ENCODE measurements around the gene SAT1. TPM values are rescaled to one million over a fixed set of nuclear protein-coding genes. Genes with fewer than 3 reads are reported as not detected.
A peak's percentile ranks its signal among the peaks of the same experiment; 100 is the strongest.
"Not testable (repeated sequence)": the region's sequence is repeated elsewhere in the genome, so short reads cannot be mapped to it uniquely, and the experiment has no call there.

SAT1 gene
- total and polyA plus RNA-seq, 9 donors, result 32.0 to 77.8 (median 41.0) TPM

- 88% methylated on average over 4 of the region's 7 CpGs for WGBS (ENCODE audit: insufficient coverage)
- not testable (repeated sequence) for H3K27me3 ChIP-seq (ENCODE audit: control insufficient read depth, insufficient read depth, low read length); DNase-seq; H3K27ac ChIP-seq (ENCODE audit: low read length); H3K9me3 ChIP-seq (replicated peaks; ENCODE audit: control insufficient read depth, low read depth, low read length); H3K4me1 ChIP-seq (ENCODE audit: control insufficient read depth, insufficient read depth, low read length); H3K4me3 ChIP-seq (ENCODE audit: low read length); H3K36me3 ChIP-seq (ENCODE audit: control insufficient read depth, insufficient read depth, low read length)
These were observed 11.9 kb upstream of the SAT1 start for GRCh38 chrX:23771086-23771485.

- Histone ChIP-seq H3K36me3 (ENCODE audit: control insufficient read depth, insufficient read depth, low read length) (no peaks in the 10 kb centered on the region), H3K27ac (ENCODE audit: low read length) (peak overlapping the region; percentile 38), H3K4me3 (ENCODE audit: low read length) (no peak overlapping the region), H3K9me3 (replicated peaks; ENCODE audit: control insufficient read depth, low read depth, low read length) (no peaks in the 10 kb centered on the region), H3K4me1 (ENCODE audit: control insufficient read depth, insufficient read depth, low read length) (no peaks in the 10 kb centered on the region), H3K27me3 (ENCODE audit: control insufficient read depth, insufficient read depth, low read length) (no peaks in the 10 kb centered on the region)
- DNase-seq, result peak; percentile 51
- no CpG with 5 or more reads among the region's 3 CpGs for whole genome bisulfite sequencing (ENCODE audit: insufficient coverage)
These were observed 9.3 kb upstream of the SAT1 start for GRCh38 chrX:23773601-23774175.

DNA sequence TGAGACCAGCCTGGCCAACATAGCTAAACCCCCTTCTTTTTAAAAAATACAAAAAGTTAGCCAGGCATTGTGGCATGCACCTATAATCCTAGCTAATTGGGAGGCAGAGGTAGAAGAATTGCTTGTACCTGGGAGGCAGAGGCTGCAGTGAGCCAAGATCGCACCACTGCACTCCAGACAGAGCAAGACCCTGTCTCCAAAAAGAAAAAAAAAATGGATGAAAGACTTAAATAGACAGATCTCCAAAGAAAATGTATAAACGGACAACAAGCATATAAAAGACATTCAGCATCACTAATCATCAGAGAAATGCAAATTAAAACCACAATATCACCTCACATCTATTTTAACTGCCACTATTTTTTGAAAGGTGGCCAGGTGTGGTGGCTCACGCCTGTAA, 6.6 kb upstream of the SAT1 start:
- no peak for DNase-seq
- Histone ChIP-seq H3K9me3 (replicated peaks; ENCODE audit: control insufficient read depth, low read depth, low read length) (no peaks in the 10 kb centered on the region), H3K4me3 (ENCODE audit: low read length) (no peak overlapping the region), H3K4me1 (ENCODE audit: control insufficient read depth, insufficient read depth, low read length) (no peaks in the 10 kb centered on the region), H3K27ac (ENCODE audit: low read length) (no peak overlapping the region), H3K27me3 (ENCODE audit: control insufficient read depth, insufficient read depth, low read length) (no peaks in the 10 kb centered on the region), H3K36me3 (ENCODE audit: control insufficient read depth, insufficient read depth, low read length) (no peaks in the 10 kb centered on the region)
- WGBS (ENCODE audit: insufficient coverage), result no CpG with 5 or more reads among the region's 3 CpGs

GRCh38 chrX:23779025-23779424, 3.9 kb upstream of the SAT1 start:
- H3K36me3 ChIP-seq (ENCODE audit: control insufficient read depth, insufficient read depth, low read length), result no peaks in the 10 kb centered on the region
- 76% methylated on average over 3 of the region's 4 CpGs for whole genome bisulfite sequencing (ENCODE audit: insufficient coverage)
- H3K4me3 ChIP-seq (ENCODE audit: low read length), result no peak overlapping the region
- H3K4me1 ChIP-seq (ENCODE audit: control insufficient read depth, insufficient read depth, low read length), result peaks cover 3% of the 10 kb centered on the region
- H3K27ac ChIP-seq (ENCODE audit: low read length), result no peak overlapping the region
- DNase-seq, result no peak
- peaks cover 6% of the 10 kb centered on the region for H3K27me3 ChIP-seq (ENCODE audit: control insufficient read depth, insufficient read depth, low read length)
- no peaks in the 10 kb centered on the region for H3K9me3 ChIP-seq (replicated peaks; ENCODE audit: control insufficient read depth, low read depth, low read length)

DNA sequence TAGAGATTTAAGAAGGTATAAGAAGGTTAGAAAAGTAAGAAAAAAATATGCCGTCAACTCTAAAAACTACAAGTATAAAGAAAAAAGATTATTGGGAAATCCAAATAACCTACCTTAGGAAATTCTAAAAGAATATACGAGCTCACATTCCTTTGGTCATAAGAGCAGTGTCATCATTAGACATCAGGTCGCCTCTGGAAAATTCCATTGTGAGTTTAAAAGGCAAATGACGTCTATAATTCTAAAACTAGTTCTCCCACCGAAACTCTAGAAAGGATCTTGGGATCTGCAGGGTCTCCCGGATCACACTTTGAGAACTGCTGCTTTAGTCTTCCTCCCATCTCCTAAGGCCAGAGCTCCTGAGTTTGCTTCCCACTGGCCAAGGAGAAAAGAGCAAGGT, 518 bp upstream of the SAT1 start:
- Histone ChIP-seq H3K27ac (ENCODE audit: low read length) (peak overlapping the region; percentile 35), H3K36me3 (ENCODE audit: control insufficient read depth, insufficient read depth, low read length) (no peaks in the 10 kb centered on the region), H3K4me1 (ENCODE audit: control insufficient read depth, insufficient read depth, low read length) (peaks cover 3% of the 10 kb centered on the region), H3K27me3 (ENCODE audit: control insufficient read depth, insufficient read depth, low read length) (peaks cover 6% of the 10 kb centered on the region), H3K4me3 (ENCODE audit: low read length) (peak overlapping the region; percentile 19), H3K9me3 (replicated peaks; ENCODE audit: control insufficient read depth, low read depth, low read length) (no peaks in the 10 kb centered on the region)
- no peak for DNase-seq
- WGBS (ENCODE audit: insufficient coverage), result 0% methylated on average over 1 of the region's 6 CpGs

DNA sequence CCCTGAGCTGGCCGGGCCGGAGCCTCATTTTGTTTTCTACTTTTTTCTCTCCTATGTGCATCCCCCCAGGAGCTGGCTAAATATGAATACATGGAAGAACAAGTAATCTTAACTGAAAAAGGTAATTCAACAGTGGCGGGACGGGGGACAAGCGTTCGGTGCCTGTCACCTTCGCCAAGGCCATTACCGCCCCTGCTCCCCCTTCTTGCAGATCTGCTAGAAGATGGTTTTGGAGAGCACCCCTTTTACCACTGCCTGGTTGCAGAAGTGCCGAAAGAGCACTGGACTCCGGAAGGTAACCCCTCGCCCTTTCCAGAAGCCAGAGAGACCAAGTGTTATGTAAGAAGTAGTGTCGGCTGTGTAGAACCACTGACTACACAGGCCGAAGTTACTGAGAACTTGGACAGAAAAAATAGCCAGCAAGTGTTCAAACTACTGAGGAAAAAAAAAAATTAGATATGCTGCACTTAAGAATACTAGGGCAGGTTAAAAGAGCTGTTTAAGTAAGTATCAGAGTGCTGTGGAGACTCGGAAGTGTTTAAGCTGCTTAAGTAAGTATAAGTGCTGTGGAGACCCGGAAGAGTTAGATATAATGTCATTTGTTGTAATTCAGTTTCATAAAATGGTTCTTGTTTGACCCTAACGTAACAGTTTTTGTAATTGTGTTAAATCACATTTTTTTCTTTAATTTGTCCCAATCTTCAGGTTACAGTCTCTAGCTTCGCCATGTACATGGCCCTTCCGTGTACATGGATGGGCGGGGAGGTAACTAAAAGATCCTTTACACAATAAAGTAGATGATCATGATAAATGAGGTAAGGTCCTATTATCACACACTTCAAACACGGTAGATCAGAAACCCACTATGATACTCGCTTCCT, 856 bp downstream of the SAT1 start:
- H3K36me3 ChIP-seq (ENCODE audit: control insufficient read depth, insufficient read depth, low read length), result no peaks in the 10 kb centered on the region
- no peaks in the 10 kb centered on the region for H3K9me3 ChIP-seq (replicated peaks; ENCODE audit: control insufficient read depth, low read depth, low read length)
- peaks cover 3% of the 10 kb centered on the region for H3K4me1 ChIP-seq (ENCODE audit: control insufficient read depth, insufficient read depth, low read length)
- H3K27ac ChIP-seq (ENCODE audit: low read length), result peak overlapping the region; percentile 90
- no peak for DNase-seq
- WGBS (ENCODE audit: insufficient coverage), result 36% methylated on average over 7 of the region's 21 CpGs
- H3K4me3 ChIP-seq (ENCODE audit: low read length), result peak overlapping the region; percentile 75
- H3K27me3 ChIP-seq (ENCODE audit: control insufficient read depth, insufficient read depth, low read length), result peaks cover 6% of the 10 kb centered on the region

GRCh38 chrX:23784470-23785331, 1.7 kb downstream of the SAT1 start:
- WGBS (ENCODE audit: insufficient coverage), result 59% methylated on average over 3 of the region's 8 CpGs
- Histone ChIP-seq H3K27ac (ENCODE audit: low read length) (peak overlapping the region; percentile 90), H3K4me3 (ENCODE audit: low read length) (peak overlapping the region; percentile 75), H3K4me1 (ENCODE audit: control insufficient read depth, insufficient read depth, low read length) (peaks cover 3% of the 10 kb centered on the region), H3K27me3 (ENCODE audit: control insufficient read depth, insufficient read depth, low read length) (peaks cover 8% of the 10 kb centered on the region), H3K36me3 (ENCODE audit: control insufficient read depth, insufficient read depth, low read length) (no peaks in the 10 kb centered on the region), H3K9me3 (replicated peaks; ENCODE audit: control insufficient read depth, low read depth, low read length) (no peaks in the 10 kb centered on the region)
- DNase-seq, result peak; percentile 40

DNA sequence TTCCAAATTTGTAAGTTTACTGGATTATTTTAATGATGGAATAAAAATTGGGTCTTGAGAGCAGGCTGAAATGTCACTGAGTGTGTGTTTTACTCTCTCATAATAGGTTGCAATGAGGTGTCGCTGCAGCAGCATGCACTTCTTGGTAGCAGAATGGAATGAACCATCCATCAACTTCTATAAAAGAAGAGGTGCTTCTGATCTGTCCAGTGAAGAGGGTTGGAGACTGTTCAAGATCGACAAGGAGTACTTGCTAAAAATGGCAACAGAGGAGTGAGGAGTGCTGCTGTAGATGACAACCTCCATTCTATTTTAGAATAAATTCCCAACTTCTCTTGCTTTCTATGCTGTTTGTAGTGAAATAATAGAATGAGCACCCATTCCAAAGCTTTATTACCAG, 2.6 kb downstream of the SAT1 start:
- no peak for DNase-seq
- Histone ChIP-seq H3K4me1 (ENCODE audit: control insufficient read depth, insufficient read depth, low read length) (peaks cover 3% of the 10 kb centered on the region), H3K36me3 (ENCODE audit: control insufficient read depth, insufficient read depth, low read length) (no peaks in the 10 kb centered on the region), H3K27ac (ENCODE audit: low read length) (no peak overlapping the region), H3K9me3 (replicated peaks; ENCODE audit: control insufficient read depth, low read depth, low read length) (no peaks in the 10 kb centered on the region), H3K4me3 (ENCODE audit: low read length) (no peak overlapping the region), H3K27me3 (ENCODE audit: control insufficient read depth, insufficient read depth, low read length) (peaks cover 11% of the 10 kb centered on the region)
- no CpG with 5 or more reads among the region's 2 CpGs for WGBS (ENCODE audit: insufficient coverage)

GRCh38 chrX:23786268-23786815, 3.4 kb downstream of the SAT1 start:
- WGBS (ENCODE audit: insufficient coverage), result no CpG with 5 or more reads among the region's 11 CpGs
- DNase-seq, result no peak
- H3K36me3 ChIP-seq (ENCODE audit: control insufficient read depth, insufficient read depth, low read length), result no peaks in the 10 kb centered on the region
- H3K4me3 ChIP-seq (ENCODE audit: low read length), result no peak overlapping the region
- H3K27ac ChIP-seq (ENCODE audit: low read length), result no peak overlapping the region
- no peaks in the 10 kb centered on the region for H3K9me3 ChIP-seq (replicated peaks; ENCODE audit: control insufficient read depth, low read depth, low read length)
- peaks cover 11% of the 10 kb centered on the region for H3K27me3 ChIP-seq (ENCODE audit: control insufficient read depth, insufficient read depth, low read length)
- peaks cover 3% of the 10 kb centered on the region for H3K4me1 ChIP-seq (ENCODE audit: control insufficient read depth, insufficient read depth, low read length)

- Histone ChIP-seq H3K9me3 (replicated peaks; ENCODE audit: control insufficient read depth, low read depth, low read length) (no peaks in the 10 kb centered on the region), H3K36me3 (ENCODE audit: control insufficient read depth, insufficient read depth, low read length) (no peaks in the 10 kb centered on the region), H3K27ac (ENCODE audit: low read length) (no peak overlapping the region), H3K4me3 (ENCODE audit: low read length) (no peak overlapping the region), H3K27me3 (ENCODE audit: control insufficient read depth, insufficient read depth, low read length) (peaks cover 11% of the 10 kb centered on the region), H3K4me1 (ENCODE audit: control insufficient read depth, insufficient read depth, low read length) (peaks cover under 1% of the 10 kb centered on the region)
- DNase-seq, result no peak
- no CpG with 5 or more reads among the region's 2 CpGs for WGBS (ENCODE audit: insufficient coverage)
These were observed 4.8 kb downstream of the SAT1 start for GRCh38 chrX:23787745-23788118.
